Hematopoietic multipotent progenitor cell treated with erythropoietin and hydrocortisone succinate and interleukin-3 and kit ligand, for 8 days (in vitro differentiated cells): Measurements from ENCODE around the gene PPDPF.

Source experiments
- DNase-seq: peaks from one replicate; pipeline ENCODE4 v3.0.0-alpha.2; 2015

Gene PPDPF

GRCh38 chr20:63487781-63488241 lies 32.8 kb upstream of the PPDPF start:
- DNase-seq: no peak

- no peak for DNase-seq
These were observed 32.0 kb upstream of the PPDPF start for GRCh38 chr20:63488315-63489251.

DNA sequence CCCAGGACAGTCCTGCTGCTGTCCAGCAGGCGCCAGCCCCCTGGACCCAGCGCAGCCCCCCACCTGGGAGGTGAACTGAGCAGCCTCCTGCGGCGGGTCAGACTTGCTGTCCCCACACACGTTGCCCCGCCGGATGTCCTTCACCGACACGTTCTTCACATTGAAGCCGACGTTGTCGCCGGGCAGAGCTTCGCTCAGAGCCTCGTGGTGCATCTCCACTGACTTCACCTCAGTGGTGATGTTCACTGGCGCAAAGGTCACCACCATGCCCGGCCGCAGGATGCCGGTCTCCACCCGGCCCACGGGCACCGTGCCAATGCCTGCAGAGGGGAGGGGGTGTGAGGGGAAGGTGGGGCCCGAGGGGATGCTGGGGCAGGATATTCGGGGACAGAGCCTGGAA lies 30.1 kb upstream of the PPDPF start:
- DNase-seq: no peak

DNA sequence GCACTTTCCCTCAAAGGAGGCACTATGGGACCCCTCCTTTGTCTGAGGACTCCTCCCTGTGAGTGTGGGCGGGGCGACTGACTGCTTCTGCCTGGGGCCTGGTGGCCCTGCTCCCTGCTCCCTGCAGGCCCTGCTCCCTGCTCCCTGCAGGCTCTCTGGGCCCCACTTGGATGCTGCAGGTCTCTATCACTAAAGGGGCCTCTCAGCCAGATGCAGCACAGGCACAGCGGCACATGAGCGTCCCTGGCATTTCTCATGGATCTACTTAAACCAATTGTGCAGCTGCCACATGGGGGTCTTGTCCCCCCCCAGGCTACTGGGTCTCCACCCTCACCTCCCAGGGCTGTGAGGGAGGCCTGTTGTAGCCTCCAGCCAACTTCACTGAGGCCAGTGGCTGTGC lies 29.5 kb upstream of the PPDPF start:
- DNase-seq: no peak

DNA sequence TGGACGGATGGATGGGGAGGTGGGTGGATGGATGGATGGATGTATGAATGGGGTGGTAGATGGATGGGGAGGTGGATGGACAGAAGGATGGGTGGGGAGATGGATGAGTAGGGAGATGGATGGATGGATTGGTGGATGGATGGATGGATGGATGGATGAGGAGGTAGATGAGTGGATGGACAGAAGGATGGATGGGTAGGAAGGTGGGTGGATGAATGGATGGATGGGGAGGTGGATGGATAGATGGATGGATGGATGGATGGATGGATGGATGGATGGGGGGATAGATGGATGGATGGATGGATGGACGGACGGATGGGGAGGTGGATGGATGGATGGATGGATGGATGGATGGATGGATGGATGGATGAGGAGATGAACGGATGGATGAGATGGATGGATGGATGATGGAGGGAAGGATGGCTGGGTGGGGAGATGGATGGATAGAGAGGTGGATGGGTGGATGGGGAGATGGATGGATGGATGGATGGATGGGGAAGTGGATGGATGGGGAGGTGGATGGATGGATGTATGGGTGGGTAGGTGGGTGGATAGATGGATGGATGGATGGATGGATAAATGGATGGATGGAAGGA lies 28.8 kb upstream of the PPDPF start:
- no peak for DNase-seq

GRCh38 chr20:63492518-63492917 lies 28.0 kb upstream of the PPDPF start:
- DNase-seq: no peak

DNA sequence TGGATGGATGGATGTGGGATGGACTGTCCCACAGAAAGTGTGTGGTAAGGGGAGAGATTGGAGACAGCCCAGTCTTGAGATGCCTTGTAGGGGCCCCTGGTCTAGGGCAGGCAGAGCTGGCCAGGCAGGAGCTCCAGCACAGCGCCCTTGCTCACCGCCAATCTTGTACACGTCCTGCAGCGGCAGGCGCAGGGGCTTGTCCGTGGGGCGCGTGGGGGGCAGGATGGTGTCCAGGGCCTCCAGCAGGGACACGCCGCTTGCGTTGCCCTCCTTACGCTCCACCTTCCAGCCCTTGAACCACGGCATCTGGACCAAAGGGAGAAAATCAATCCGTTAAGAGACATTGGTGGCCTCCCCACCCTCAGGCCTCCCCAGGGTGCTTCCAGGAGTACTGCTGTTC lies 27.6 kb upstream of the PPDPF start:
- DNase-seq: no peak

- DNase-seq: no peak
These were observed 27.0 kb upstream of the PPDPF start for GRCh38 chr20:63493563-63494020.

GRCh38 chr20:63494084-63494419 lies 26.5 kb upstream of the PPDPF start:
- DNase-seq: no peak

DNA sequence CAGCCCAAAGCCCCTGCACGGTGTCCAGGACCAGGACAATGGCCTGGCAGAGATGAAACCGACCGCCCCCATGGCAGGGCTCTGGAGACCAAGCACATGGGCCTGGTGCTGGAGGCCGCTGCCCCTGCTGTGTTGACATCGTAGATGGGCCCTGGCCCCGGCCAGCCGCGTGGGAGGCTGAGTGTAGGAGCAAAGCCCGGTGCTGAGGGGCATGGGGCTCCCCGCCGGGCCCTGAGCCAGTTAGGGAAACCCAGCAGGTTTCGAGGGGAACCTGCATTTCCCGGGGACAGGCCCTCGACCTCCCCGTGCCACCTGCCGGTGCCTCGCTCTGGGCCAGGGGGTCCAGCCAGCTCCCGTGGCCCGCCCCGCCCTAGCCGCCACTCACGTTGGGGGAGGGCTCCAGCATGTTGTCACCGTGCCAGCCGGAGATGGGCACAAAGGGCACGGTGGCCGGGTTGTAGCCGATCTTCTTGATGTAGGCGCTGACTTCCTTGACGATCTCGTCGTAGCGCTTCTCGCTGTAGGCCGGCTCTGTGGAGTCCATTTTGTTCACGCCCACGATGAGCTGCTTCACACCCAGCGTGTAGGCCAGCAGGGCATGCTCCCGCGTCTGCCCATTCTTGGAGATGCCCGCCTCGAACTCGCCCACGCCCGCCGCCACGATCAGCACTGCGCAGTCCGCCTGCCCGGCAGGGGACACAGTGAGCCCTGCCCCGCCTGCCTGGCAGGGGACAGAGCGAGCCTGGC lies 26.0 kb upstream of the PPDPF start:
- DNase-seq: no peak

- DNase-seq: no peak
These were observed 25.3 kb upstream of the PPDPF start for GRCh38 chr20:63495167-63495720.

- peak; percentile 57 for DNase-seq
These were observed 24.6 kb upstream of the PPDPF start for GRCh38 chr20:63495741-63496595.

DNA sequence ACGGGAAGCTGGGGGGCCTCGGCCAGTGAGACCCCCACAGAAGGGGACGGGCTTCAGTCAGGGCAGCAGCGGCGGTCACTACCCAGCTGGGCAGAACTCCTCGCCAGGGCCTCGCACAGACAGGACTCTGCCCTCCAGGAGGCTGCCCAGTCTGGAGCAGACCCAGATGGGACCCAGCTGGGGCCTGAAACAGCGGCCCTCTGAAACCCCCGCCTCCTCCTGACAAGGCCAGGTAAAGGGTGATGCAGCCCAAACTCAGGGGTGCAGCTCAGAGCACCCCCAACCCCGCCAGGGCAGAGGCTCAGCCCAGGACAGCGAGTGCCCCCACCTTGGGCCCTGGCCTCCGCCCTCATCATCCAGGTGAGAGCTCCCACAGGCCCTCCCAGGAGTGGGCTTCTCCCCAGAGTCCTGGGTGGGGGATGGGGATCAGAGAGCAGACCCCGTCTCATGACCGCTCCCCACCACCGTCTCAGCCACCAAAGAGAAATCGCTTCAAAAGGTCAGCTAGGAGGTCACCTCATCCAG lies 23.9 kb upstream of the PPDPF start:
- no peak for DNase-seq

- DNase-seq: no peak
These were observed 23.2 kb upstream of the PPDPF start for GRCh38 chr20:63497138-63497945.

- DNase-seq: no peak
These were observed 22.3 kb upstream of the PPDPF start for GRCh38 chr20:63497946-63498935.

GRCh38 chr20:63498960-63499337 lies 21.6 kb upstream of the PPDPF start, which contains the start of gene EEF1A2:
Gene EEF1A2, minus strand, starts transcription at chr20:63499083. Its CDS starts 1,320 bp downstream, at chr20:63497763.
- DNase-seq: no peak

GRCh38 chr20:63499338-63499969 lies 21.1 kb upstream of the PPDPF start:
- DNase-seq: no peak

DNA sequence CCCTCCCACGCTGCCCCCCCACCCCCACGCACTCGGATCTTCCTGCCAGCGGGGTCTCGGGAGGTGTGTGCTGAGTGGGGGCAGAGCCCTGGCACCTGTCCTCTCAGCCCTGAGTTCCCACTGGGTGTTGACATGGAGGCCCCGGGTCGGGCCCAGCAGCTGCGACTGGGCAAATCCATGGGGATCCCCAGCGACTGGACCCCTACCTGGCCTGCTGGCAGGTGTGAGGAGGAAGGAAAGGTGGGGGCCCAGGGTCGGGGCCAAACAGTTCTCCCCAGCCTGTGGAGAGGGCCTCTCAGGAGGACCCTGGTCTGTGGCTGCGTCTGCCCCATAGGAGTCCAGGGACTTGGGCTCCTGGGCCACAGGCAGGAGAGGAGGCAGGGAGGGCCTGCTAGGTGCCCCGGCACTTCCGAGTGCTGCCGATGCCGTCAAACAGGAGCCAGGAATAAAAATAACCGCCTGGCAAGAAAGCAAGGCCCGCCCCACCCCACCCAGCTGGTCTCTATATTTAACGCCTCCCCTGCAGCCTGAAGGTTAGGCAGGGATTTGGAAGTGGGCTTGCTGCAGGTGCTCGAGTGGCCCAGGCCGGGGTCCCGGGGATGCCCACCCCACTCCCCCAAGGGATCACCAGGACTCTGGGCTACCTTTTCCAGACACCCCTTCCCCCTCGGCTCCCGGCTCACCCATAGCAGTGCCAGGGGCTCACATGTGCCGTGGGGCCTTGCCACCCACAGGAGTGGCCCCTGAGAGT lies 20.2 kb upstream of the PPDPF start:
- DNase-seq: no peak
